Suprapubic skin (tissue), 3 donors: ENCODE measurements around the gene SMTNL1.

Experiments
- CTCF ChIP-seq, 2 donors: fragments of 200-600 bp in 1 of 2; fragments of 450-650 bp in 1 of 2; sonication (generic) in 1 of 2; IDR thresholded peaks; one replicate each; pipeline ENCODE4 v1.5.1; 2016 to 2019; ENCODE audit warnings: antibody characterized with exemption in 2 of 2, mild to moderate bottlenecking in 1 of 2, moderate library complexity in 1 of 2
- POLR2A ChIP-seq, 2 donors: fragments of 450-650 bp; IDR thresholded peaks; one replicate each; pipeline ENCODE4 v1.6.1; 2017; ENCODE audit warnings: antibody characterized with exemption in 2 of 2, mild to moderate bottlenecking in 2 of 2, moderate library complexity in 2 of 2

- no peak for TF ChIP-seq POLR2A (IDR thresholded peaks at IDR 0.05)
- no peak for TF ChIP-seq CTCF (IDR thresholded peaks at IDR 0.05)
Observed at GRCh38 chr11:57539342-57539741, 1.9 kb downstream of the SMTNL1 start.
